Hepatocyte (in vitro differentiated cells): ENCODE measurements around the gene C1QTNF3. TPM values are rescaled to one million over a fixed set of nuclear protein-coding genes. Genes with fewer than 3 reads are reported as not detected.
"Not testable (repeated sequence)": the region's sequence is repeated elsewhere in the genome, so short reads cannot be mapped to it uniquely, and the experiment has no call there.

Source experiments
- DNase-seq: peaks from one replicate; pipeline ENCODE4 v3.0.0-alpha.2; 2016; ENCODE audit warnings: low spot score
- H2AFZ ChIP-seq: fragments of 200-600 bp; sonication (generic); 2 replicates; pipeline ENCODE4 v1.6.0; 2016; ENCODE audit warnings: antibody characterized with exemption, mild to moderate bottlenecking
- H3K27ac ChIP-seq: fragments of 200-600 bp; sonication (generic); 2 replicates; pipeline ENCODE4 v1.5.1; 2016; ENCODE audit warnings: mild to moderate bottlenecking
- H3K27me3 ChIP-seq: fragments of 200-600 bp; sonication (generic); 2 replicates; pipeline ENCODE4 v1.6.1; 2016
- H3K36me3 ChIP-seq: fragments of 200-600 bp; sonication (generic); replicated peaks from 2 replicates; pipeline ENCODE4 v1.5.1; 2016; ENCODE audit warnings: low read depth; ENCODE audit not compliant: insufficient read depth
- H3K4me1 ChIP-seq: fragments of 200-600 bp; sonication (generic); 2 replicates; pipeline ENCODE4 v1.5.1; 2016; ENCODE audit warnings: mild to moderate bottlenecking, moderate library complexity; ENCODE audit not compliant: insufficient read depth
- H3K4me2 ChIP-seq: fragments of 200-600 bp; sonication (generic); 2 replicates; pipeline ENCODE4 v1.6.0; 2016
- H3K4me3 ChIP-seq: fragments of 200-600 bp; sonication (generic); 2 replicates; pipeline ENCODE4 v1.5.1; 2016; ENCODE audit warnings: mild to moderate bottlenecking
- H3K79me2 ChIP-seq: fragments of 200-600 bp; sonication (generic); 2 replicates; pipeline ENCODE4 v1.6.0; 2017; ENCODE audit warnings: mild to moderate bottlenecking
- H3K9me2 ChIP-seq: fragments of 200-600 bp; sonication (generic); replicated peaks from 2 replicates; pipeline ENCODE4 v1.6.0; 2017; ENCODE audit warnings: mild to moderate bottlenecking; ENCODE audit not compliant: insufficient read depth
- H3K9me3 ChIP-seq: fragments of 200-600 bp; sonication (generic); 2 replicates; pipeline ENCODE4 v1.5.1; 2016; ENCODE audit warnings: low read depth, mild to moderate bottlenecking
- H4K20me1 ChIP-seq: fragments of 200-600 bp; sonication (generic); 2 replicates; pipeline ENCODE4 v1.6.0; 2016; ENCODE audit warnings: mild to moderate bottlenecking; ENCODE audit not compliant: insufficient read depth, poor library complexity, severe bottlenecking
- EZH2 ChIP-seq: fragments of 200-600 bp; sonication (generic); IDR thresholded peaks from 2 replicates; pipeline ENCODE4 v1.6.1; 2016; ENCODE audit warnings: antibody characterized with exemption, mild to moderate bottlenecking, borderline replicate concordance
- EZH2phosphoT487 ChIP-seq: fragments of 200-600 bp; sonication (generic); IDR thresholded peaks from one replicate; pipeline ENCODE4 v1.6.1; 2018; ENCODE audit warnings: antibody characterized with exemption, mild to moderate bottlenecking, low read depth, moderate library complexity; ENCODE audit not compliant: unreplicated experiment, severe bottlenecking
- WGBS: methylation state at CpG from one replicate; pipeline ENCODE4 v1.1.6; 2016; ENCODE audit warnings: low lambda C conversion rate; ENCODE audit errors: missing lambda C conversion rate; 5-methylcytosine and 5-hydroxymethylcytosine counted together
- polyA plus RNA-seq: library from polyadenylated mRNA; unstranded; fragments of >200 nt; fragmentation: Nextera tagmentation; extraction: Ambion mirVana; gene quantifications from 2 replicates; pipeline ENCODE4 v1.2.1, GENCODE V29; 2016
- total RNA-seq: library from RNA; depleted of rRNA; stranded (reverse); fragments of >200 nt; gene quantifications from 2 replicates; pipeline ENCODE4 v1.2.3, GENCODE V29; 2014
- TF ChIP-seq, protein P1 (sequence below): fragments of 200-600 bp; sonication (generic); IDR thresholded peaks from 2 replicates; pipeline ENCODE4 v1.5.1; 2016; ENCODE audit warnings: antibody characterized with exemption, mild to moderate bottlenecking; ENCODE audit not compliant: poor library complexity

C1QTNF3 gene
- total and polyA plus RNA-seq, 2 experiments from 2014 or later: 2.7 to 7.4 TPM

DNA sequence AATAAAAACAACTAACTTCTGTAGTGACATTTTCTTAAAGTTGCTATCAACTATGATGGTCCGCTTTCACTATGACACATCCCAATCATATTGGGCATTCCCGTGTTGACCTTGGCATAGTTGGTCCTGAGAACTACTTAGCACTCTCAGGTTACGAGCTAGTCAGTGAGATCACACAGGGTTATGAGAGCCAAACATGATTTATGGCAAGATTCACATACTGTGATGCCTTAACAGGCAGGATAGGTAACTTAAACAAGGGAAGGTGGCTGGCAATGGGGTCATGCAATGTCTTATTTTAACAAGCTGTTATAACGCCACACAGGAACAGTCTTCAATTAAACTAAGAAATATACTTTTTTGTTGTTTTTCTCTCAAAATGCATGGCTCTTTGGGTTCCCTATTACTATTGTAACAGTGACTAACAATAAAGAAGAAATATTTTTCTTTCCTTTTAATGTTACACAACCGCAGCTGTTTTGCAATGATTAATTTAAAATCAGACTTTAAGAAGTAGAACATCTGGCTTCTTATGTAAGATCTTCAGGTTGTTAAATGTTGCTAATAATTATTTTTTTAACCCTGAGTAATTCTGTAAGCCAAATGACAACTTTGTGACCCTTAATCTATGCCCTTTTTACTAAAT, 33.8 kb upstream of the C1QTNF3 start:
- H3K27ac ChIP-seq, H3K36me3 ChIP-seq, H3K79me2 ChIP-seq, H4K20me1 ChIP-seq, H3K4me2 ChIP-seq, DNase-seq, H3K4me3 ChIP-seq, H2AFZ ChIP-seq, H3K4me1 ChIP-seq, H3K9me2 ChIP-seq, H3K27me3 ChIP-seq, H3K9me3 ChIP-seq: not testable (repeated sequence)
- 78% methylated on average over 3 of the region's 5 CpGs for WGBS

DNA sequence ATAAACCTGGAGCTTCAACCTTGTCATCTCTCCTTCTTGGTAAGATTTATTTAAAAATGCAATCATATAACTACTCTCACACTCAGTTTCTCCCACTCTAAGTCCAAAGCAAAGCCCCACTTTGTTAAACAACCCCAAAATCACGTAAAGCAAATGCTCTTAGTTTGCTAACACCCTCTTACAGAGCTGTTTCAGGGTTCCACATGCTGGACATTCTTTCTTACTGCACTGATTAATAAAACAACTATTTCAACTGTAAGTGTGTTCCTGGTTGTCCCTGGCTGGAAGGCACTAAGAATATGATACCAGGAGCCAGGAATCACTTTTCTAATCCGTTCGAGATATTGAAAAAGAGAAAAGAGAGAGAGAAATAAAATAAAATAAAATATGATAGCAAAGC, 31.5 kb upstream of the C1QTNF3 start:
- H3K4me3 ChIP-seq, H4K20me1 ChIP-seq, H3K79me2 ChIP-seq, DNase-seq, H3K36me3 ChIP-seq, H2AFZ ChIP-seq, H3K9me2 ChIP-seq, H3K4me2 ChIP-seq, H3K27me3 ChIP-seq, H3K4me1 ChIP-seq, H3K27ac ChIP-seq, H3K9me3 ChIP-seq: not testable (repeated sequence)
- WGBS: 87% methylated on average over 3 of the region's 3 CpGs

DNA sequence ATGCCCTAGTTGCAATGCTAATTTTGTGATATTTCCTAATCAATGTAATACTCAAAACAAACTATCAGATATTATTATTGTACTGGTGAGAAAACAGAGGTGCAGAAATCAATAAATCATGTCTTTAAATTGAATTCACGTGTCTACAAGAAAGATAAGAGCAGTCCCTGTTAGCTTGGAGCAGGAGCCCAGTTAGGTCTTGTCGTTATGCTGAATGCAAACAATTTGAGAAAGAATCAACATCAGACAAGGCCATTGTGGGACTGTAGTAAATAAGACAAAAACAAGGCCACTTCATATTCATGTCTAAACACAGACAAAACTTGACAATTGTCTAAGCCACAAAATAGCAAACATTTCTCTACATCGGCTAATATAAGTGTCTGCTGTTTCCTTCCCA, 31.1 kb upstream of the C1QTNF3 start:
- H2AFZ ChIP-seq, H3K27me3 ChIP-seq, H3K4me1 ChIP-seq, H3K9me3 ChIP-seq, H3K79me2 ChIP-seq, H3K36me3 ChIP-seq, H3K4me2 ChIP-seq, H3K9me2 ChIP-seq, H4K20me1 ChIP-seq, H3K27ac ChIP-seq, DNase-seq, H3K4me3 ChIP-seq: not testable (repeated sequence)
- WGBS: 46% methylated on average over 2 of the region's 3 CpGs

DNA sequence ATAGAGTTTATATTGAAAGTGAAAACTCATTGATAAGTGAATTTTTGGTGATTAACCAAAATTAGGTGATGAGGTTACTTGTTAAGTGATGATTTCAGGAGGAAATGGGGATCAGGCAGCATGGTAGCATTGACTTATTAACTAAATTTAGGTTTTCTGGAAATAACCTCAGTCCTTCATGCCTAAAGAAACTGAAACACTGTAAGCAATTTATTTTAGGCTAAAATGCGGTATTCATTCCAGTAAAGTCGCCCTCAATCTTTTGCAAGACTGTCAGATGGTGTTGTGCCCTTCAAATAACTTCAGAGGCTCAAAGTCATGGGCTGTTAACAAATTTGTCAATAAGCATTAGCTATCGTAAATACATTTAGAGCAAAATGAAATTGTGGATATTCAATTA, 27.6 kb upstream of the C1QTNF3 start:
- not testable (repeated sequence) for H3K27me3 ChIP-seq, H3K9me3 ChIP-seq, H4K20me1 ChIP-seq, H3K4me1 ChIP-seq, H2AFZ ChIP-seq, H3K27ac ChIP-seq, H3K4me2 ChIP-seq, H3K79me2 ChIP-seq, DNase-seq, H3K36me3 ChIP-seq, H3K9me2 ChIP-seq, H3K4me3 ChIP-seq
- 96% methylated on average over 3 of the region's 3 CpGs for WGBS

DNA sequence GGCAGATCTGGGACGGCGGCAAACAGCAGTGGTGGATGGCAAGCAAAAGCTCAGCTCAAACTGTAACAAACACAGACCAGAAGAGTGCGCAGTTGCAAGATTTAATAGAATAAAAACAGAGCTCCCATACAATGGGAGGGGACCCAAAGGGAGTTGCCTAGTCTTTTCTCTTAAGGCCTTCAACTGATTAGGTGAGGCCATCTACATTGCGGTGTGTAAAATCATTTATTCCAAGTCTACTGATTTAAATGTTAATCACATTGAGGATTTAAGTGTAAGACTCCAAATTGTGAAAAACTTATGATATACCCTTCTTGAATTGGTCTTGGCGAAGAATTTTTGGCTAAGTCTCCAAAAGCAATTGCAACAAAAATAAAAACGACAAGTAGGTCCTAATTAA, 21.6 kb upstream of the C1QTNF3 start:
- no peak overlapping the region for H3K27ac ChIP-seq
- TF ChIP-seq, protein P1, sequence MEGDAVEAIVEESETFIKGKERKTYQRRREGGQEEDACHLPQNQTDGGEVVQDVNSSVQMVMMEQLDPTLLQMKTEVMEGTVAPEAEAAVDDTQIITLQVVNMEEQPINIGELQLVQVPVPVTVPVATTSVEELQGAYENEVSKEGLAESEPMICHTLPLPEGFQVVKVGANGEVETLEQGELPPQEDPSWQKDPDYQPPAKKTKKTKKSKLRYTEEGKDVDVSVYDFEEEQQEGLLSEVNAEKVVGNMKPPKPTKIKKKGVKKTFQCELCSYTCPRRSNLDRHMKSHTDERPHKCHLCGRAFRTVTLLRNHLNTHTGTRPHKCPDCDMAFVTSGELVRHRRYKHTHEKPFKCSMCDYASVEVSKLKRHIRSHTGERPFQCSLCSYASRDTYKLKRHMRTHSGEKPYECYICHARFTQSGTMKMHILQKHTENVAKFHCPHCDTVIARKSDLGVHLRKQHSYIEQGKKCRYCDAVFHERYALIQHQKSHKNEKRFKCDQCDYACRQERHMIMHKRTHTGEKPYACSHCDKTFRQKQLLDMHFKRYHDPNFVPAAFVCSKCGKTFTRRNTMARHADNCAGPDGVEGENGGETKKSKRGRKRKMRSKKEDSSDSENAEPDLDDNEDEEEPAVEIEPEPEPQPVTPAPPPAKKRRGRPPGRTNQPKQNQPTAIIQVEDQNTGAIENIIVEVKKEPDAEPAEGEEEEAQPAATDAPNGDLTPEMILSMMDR: no peak
- TF ChIP-seq EZH2: no peak
- no peak for TF ChIP-seq EZH2phosphoT487
- H3K36me3 ChIP-seq: no peaks in the 10 kb centered on the region
- no peaks in the 10 kb centered on the region for H3K9me3 ChIP-seq
- H4K20me1 ChIP-seq: no peaks in the 10 kb centered on the region
- H3K79me2 ChIP-seq: no peaks in the 10 kb centered on the region
- H3K4me3 ChIP-seq: no peak overlapping the region
- H3K4me2 ChIP-seq: no peak overlapping the region
- 97% methylated on average over 6 of the region's 6 CpGs for WGBS
- no peak overlapping the region for H2AFZ ChIP-seq
- no peaks in the 10 kb centered on the region for H3K4me1 ChIP-seq
- no peaks in the 10 kb centered on the region for H3K27me3 ChIP-seq
- DNase-seq: no peak
- H3K9me2 ChIP-seq: no peaks in the 10 kb centered on the region
